ENCODE data around the gene C6orf89.
A peak's percentile ranks its signal among the peaks of the same experiment; 100 is the strongest.

C6orf89 gene

GRCh38 chr6:36885461-36886401, at the start of gene C6orf89:
TSS of gene C6orf89 (plus strand) at chr6:36885952. CDS start at chr6:36899445, 13,493 bp downstream.
- DNase-seq = peak; percentile 98

- DNase-seq = no peak
These were observed 49.4 kb upstream of the C6orf89 start for GRCh38 chr6:36836111-36837021.

GRCh38 chr6:36837022-36837339, 48.8 kb upstream of the C6orf89 start:
- no peak for DNase-seq

- no peak for DNase-seq
These were observed 48.1 kb upstream of the C6orf89 start for GRCh38 chr6:36837686-36838085.

- DNase-seq = no peak
These were observed 46.6 kb upstream of the C6orf89 start, which contains the start of gene CPNE5 for GRCh38 chr6:36838896-36839748. TSS of gene CPNE5 (minus strand) at chr6:36839444. CDS start at chr6:36839377, 67 bp downstream.

- peak; percentile 39 for DNase-seq
These were observed 45.9 kb upstream of the C6orf89 start for GRCh38 chr6:36839749-36840431.

- no peak for DNase-seq
These were observed 45.0 kb upstream of the C6orf89 start for GRCh38 chr6:36840432-36841403.

- no peak for DNase-seq
These were observed 44.0 kb upstream of the C6orf89 start for GRCh38 chr6:36841756-36842155.

GRCh38 chr6:36843170-36843569, 42.6 kb upstream of the C6orf89 start:
- no peak for DNase-seq

- DNase-seq = no peak
These were observed 41.3 kb upstream of the C6orf89 start for GRCh38 chr6:36844232-36845170.

- no peak for DNase-seq
These were observed 40.5 kb upstream of the C6orf89 start for GRCh38 chr6:36845233-36845632.

GRCh38 chr6:36847152-36847551, 38.6 kb upstream of the C6orf89 start:
- no peak for DNase-seq

GRCh38 chr6:36847991-36848390, 37.8 kb upstream of the C6orf89 start:
- DNase-seq = no peak

- no peak for DNase-seq
These were observed 36.9 kb upstream of the C6orf89 start for GRCh38 chr6:36848658-36849441.

GRCh38 chr6:36850021-36850420, 35.7 kb upstream of the C6orf89 start:
- no peak for DNase-seq

GRCh38 chr6:36851149-36851614, 34.6 kb upstream of the C6orf89 start:
- DNase-seq = peak; percentile 78

- no peak for DNase-seq
These were observed 34.1 kb upstream of the C6orf89 start for GRCh38 chr6:36851626-36852025.

GRCh38 chr6:36852481-36853147, 33.1 kb upstream of the C6orf89 start:
- peak; percentile 85 for DNase-seq
